HepG2 (cell line): ENCODE measurements around the gene RCCD1. TPM values are rescaled to one million over a fixed set of nuclear protein-coding genes. Genes with fewer than 3 reads are reported as not detected.

Source experiments
- ATAC-seq: fragments of 200-7000 bp; cut with Tn5 transposase; 3 replicates; pipeline ENCODE4 v1.9.1; 2020; ENCODE audit warnings: mild to moderate bottlenecking, moderate library complexity
- BruUV-seq: library from RNA; stranded (reverse); fragments of 400-500 nt; replicated peaks from 2 replicates; lab custom pipeline; 2021; lab: Mats Ljungman, UMichigan
- CTCF ChIA-PET: fragments of 300-600 bp; formaldehyde crosslinking; extraction: SDS; loops from one replicate; lab custom pipeline; 2021; ENCODE audit warnings: low total read pairs, inconsistent platforms, low intra/inter-chr PET ratio; lab: Yijun Ruan, JAX
- POLR2A ChIA-PET: fragments of 350-600 bp; sonication (Branson Sonifier 250); formaldehyde crosslinking; loops from one replicate; lab custom pipeline; 2020; ENCODE audit warnings: antibody characterized with exemption, inconsistent platforms; lab: Yijun Ruan, JAX
- DNase-seq: peaks from one replicate; pipeline ENCODE4 v3.0.0-alpha.2; 2015; ENCODE audit warnings: low spot score
- FAIRE-seq: peaks from 3 replicates; lab custom pipeline; 2011; peaks lifted over from hg19 to GRCh38; lab: Jason Lieb, UNC
- H2AFZ ChIP-seq: one replicate; pipeline ENCODE4 v1.6.1; 2011; ENCODE audit warnings: low read length, inconsistent platforms
- H3K27ac ChIP-seq: fragments of 300-600 bp; 3 replicates; pipeline ENCODE4 v1.8.0; 2011; ENCODE audit warnings: mixed run types, mild to moderate bottlenecking, mixed read lengths, low read length, inconsistent platforms; ENCODE audit not compliant: insufficient read depth; ENCODE audit errors: extremely low read length
- H3K27me3 ChIP-seq, 2 experiments: fragments of 200-600 bp in 1 of 2; 2 replicates in 1 of 2; 3 replicates in 1 of 2; pipeline versions ENCODE4 v1.6.0 to v1.8.0; 2011; ENCODE audit warnings: low read length in 2 of 2, mild to moderate bottlenecking in 2 of 2, moderate library complexity in 2 of 2, inconsistent platforms in 1 of 2; ENCODE audit not compliant: insufficient read depth in 2 of 2, control insufficient read depth in 1 of 2
- H3K36me3 ChIP-seq, 2 experiments: fragments of 200-600 bp in 1 of 2; replicated peaks in 1 of 2; 2 replicates in 1 of 2; 3 replicates in 1 of 2; pipeline versions ENCODE4 v1.5.1 to v1.8.0; 2011; ENCODE audit warnings: low read length in 2 of 2, inconsistent platforms in 1 of 2; ENCODE audit not compliant: insufficient read depth in 2 of 2, control insufficient read depth in 1 of 2
- H3K4me1 ChIP-seq: 2 replicates; pipeline ENCODE4 v1.5.1; 2012; ENCODE audit warnings: low read length, inconsistent platforms; ENCODE audit not compliant: insufficient read depth
- H3K4me2 ChIP-seq: 2 replicates; pipeline ENCODE4 v1.6.0; 2011; ENCODE audit warnings: low read depth, low read length, inconsistent platforms
- H3K4me3 ChIP-seq, 3 experiments: fragments of 200-600 bp in 1 of 3; sonication (generic), shearing (Covaris generic) in 1 of 3; replicated peaks in 1 of 3; 2 replicates each; pipeline ENCODE4 v1.5.1; 2011 to 2016; ENCODE audit warnings: low read length in 3 of 3, inconsistent platforms in 2 of 3, low read depth in 2 of 3, mild to moderate bottlenecking in 2 of 3, control low read depth in 1 of 3, mixed read lengths in 1 of 3; ENCODE audit not compliant: insufficient read depth in 1 of 3
- H3K79me2 ChIP-seq: one replicate; pipeline ENCODE4 v1.6.1; 2011; ENCODE audit warnings: low read length, inconsistent platforms; ENCODE audit not compliant: insufficient read depth
- H3K9ac ChIP-seq: 2 replicates; pipeline ENCODE4 v1.6.0; 2011; ENCODE audit warnings: mild to moderate bottlenecking, low read depth, low read length, inconsistent platforms; ENCODE audit not compliant: insufficient read depth
- H3K9me3 ChIP-seq: 2 replicates; pipeline ENCODE4 v1.5.1; 2012; ENCODE audit warnings: mild to moderate bottlenecking, low read length
- H4K20me1 ChIP-seq: 2 replicates; pipeline ENCODE4 v1.6.0; 2011; ENCODE audit warnings: inconsistent platforms, mild to moderate bottlenecking, low read length, moderate library complexity; ENCODE audit not compliant: insufficient read depth
- AGO2 ChIP-seq: fragments of 200-400 bp; formaldehyde crosslinking; optimal IDR thresholded peaks from 2 replicates; pipeline ENCODE3; 2017; ENCODE audit warnings: mild to moderate bottlenecking, low read depth, low read length, moderate library complexity
- ARID2 ChIP-seq: sonication (generic); formaldehyde crosslinking; IDR thresholded peaks from 2 replicates; pipeline ENCODE4 v1.8.1; 2022; ENCODE audit warnings: mild to moderate bottlenecking, missing genetic modification reagents, borderline replicate concordance
- BRCA1 ChIP-seq: sonication (generic); formaldehyde crosslinking; IDR thresholded peaks from 2 replicates; pipeline ENCODE4 v1.4.0; 2020; ENCODE audit warnings: missing genetic modification reagents
- CCDC6 ChIP-seq: sonication (generic); formaldehyde crosslinking; IDR thresholded peaks from 2 replicates; pipeline ENCODE4 v1.8.1; 2022; ENCODE audit warnings: mild to moderate bottlenecking, missing genetic modification reagents, moderate library complexity
- FLYWCH1 ChIP-seq: sonication (generic); formaldehyde crosslinking; IDR thresholded peaks from 2 replicates; pipeline ENCODE4 v1.8.1; 2023; ENCODE audit warnings: mild to moderate bottlenecking, missing genetic modification reagents
- GLMP ChIP-seq: sonication (generic); formaldehyde crosslinking; IDR thresholded peaks from 2 replicates; pipeline ENCODE4 v1.9.0; 2021; ENCODE audit warnings: missing genetic modification reagents, mild to moderate bottlenecking, borderline replicate concordance
- HDAC2 ChIP-seq: sonication (generic); formaldehyde crosslinking; IDR thresholded peaks from 2 replicates; pipeline ENCODE4 v1.4.0; 2020; ENCODE audit warnings: missing genetic modification reagents
- NFIB ChIP-seq: sonication (generic); formaldehyde crosslinking; IDR thresholded peaks from 2 replicates; pipeline ENCODE4 v1.9.0; 2021; ENCODE audit warnings: missing genetic modification reagents, mild to moderate bottlenecking, borderline replicate concordance
- RBFOX2 ChIP-seq: fragments of 200-400 bp; formaldehyde crosslinking; IDR thresholded peaks from 2 replicates; pipeline ENCODE4 v1.6.1; 2017; ENCODE audit warnings: low read depth, mild to moderate bottlenecking, low read length
- TOE1 ChIP-seq: sonication (generic); formaldehyde crosslinking; IDR thresholded peaks from 2 replicates; pipeline ENCODE4 v1.4.0; 2020; ENCODE audit warnings: mild to moderate bottlenecking, missing genetic modification reagents
- U2AF2 ChIP-seq: fragments of 200-400 bp; formaldehyde crosslinking; IDR thresholded peaks from 2 replicates; pipeline ENCODE4 v1.6.1; 2017; ENCODE audit warnings: low read depth, mild to moderate bottlenecking, low read length
- ZC3H4 ChIP-seq: sonication (generic); formaldehyde crosslinking; IDR thresholded peaks from 2 replicates; pipeline ENCODE4 v1.4.0; 2020; ENCODE audit warnings: missing genetic modification reagents, borderline replicate concordance
- ZNF496 ChIP-seq: sonication (generic); formaldehyde crosslinking; IDR thresholded peaks from 2 replicates; pipeline ENCODE4 v1.8.1; 2023; ENCODE audit warnings: mild to moderate bottlenecking, moderate library complexity, missing genetic modification reagents; ENCODE audit not compliant: insufficient replicate concordance
- ZNF577 ChIP-seq: sonication (generic); formaldehyde crosslinking; IDR thresholded peaks from 2 replicates; pipeline ENCODE4 v1.4.0; 2020; ENCODE audit warnings: mild to moderate bottlenecking, low read depth, missing genetic modification reagents, borderline replicate concordance
- ZNF678 ChIP-seq: sonication (generic); formaldehyde crosslinking; IDR thresholded peaks from 2 replicates; pipeline ENCODE4 v1.4.0; 2020; ENCODE audit warnings: mild to moderate bottlenecking, missing genetic modification reagents
- ZSCAN9 ChIP-seq: IDR thresholded peaks from 2 replicates; pipeline ENCODE4 v1.6.1; 2016; ENCODE audit warnings: borderline replicate concordance
- WGBS: methylation state at CpG from one replicate; pipeline ENCODE4 v1.1.6; 2017; ENCODE audit warnings: low lambda C conversion rate; 5-methylcytosine and 5-hydroxymethylcytosine counted together
- in situ Hi-C: cut with HindIII; loops from 2 replicates; pipeline ENCODE4 v1.10.0; 2017; ENCODE audit warnings: low pct_unique_long_range_greater_than_20kb; ENCODE audit not compliant: extremely low pct_ligation_motif_present
- intact Hi-C: fragments of 100-400 bp; cut with micrococcal nuclease; formaldehyde crosslinking; loops from one replicate; pipeline ENCODE4 v1.10.0; 2022; ENCODE audit not compliant: unreplicated experiment
- polyA plus RNA-seq, 8 experiments: library from polyadenylated mRNA; depleted of rRNA in 3 of 8; stranded (reverse) in 7 of 8; unstranded in 1 of 8; fragments of >200 nt; fragmentation: Illumina TruSeq in 4 of 8; extraction: Trizol in 4 of 8; gene quantifications; 2 replicates each; pipeline versions ENCODE4 v1.2.1 to v1.2.3, GENCODE V29; 2011 to 2016; ENCODE audit warnings: low read depth in 4 of 8, missing spikeins in 1 of 8, mixed read lengths in 1 of 8; ENCODE audit not compliant: insufficient read depth in 1 of 8
- total RNA-seq, 5 experiments: library from RNA; depleted of rRNA; stranded (reverse); fragments of >200 nt; fragmentation: Illumina TruSeq; extraction: Trizol; gene quantifications; 2 replicates each; pipeline ENCODE4 v1.2.3, GENCODE V29; 2016; ENCODE audit warnings: low read depth in 1 of 5
- TF ChIP-seq, protein P1 (sequence below): sonication (generic); formaldehyde crosslinking; IDR thresholded peaks from 2 replicates; pipeline ENCODE4 v1.5.0; 2020; ENCODE audit warnings: missing genetic modification reagents, mild to moderate bottlenecking, borderline replicate concordance
- TF ChIP-seq, protein P2 (sequence below): sonication (generic); formaldehyde crosslinking; conservative IDR thresholded peaks from 2 replicates; pipeline ENCODE4 v1.8.1; 2023; ENCODE audit warnings: missing genetic modification reagents
- TF ChIP-seq, protein P3 (sequence below): sonication (generic); formaldehyde crosslinking; IDR thresholded peaks from 2 replicates; pipeline ENCODE4 v1.4.0; 2020; ENCODE audit warnings: missing genetic modification reagents

RCCD1 gene
- total and polyA plus RNA-seq, 2 of the 13 experiments (the other 11 are each of a cell fraction or from before 2014, with no cell fraction given): 14.1 to 15.1 TPM

GRCh38 chr15:90956274-90957030 is 1.8 kb downstream of the RCCD1 start:
- DNase-seq: no peak
- ChIA-PET CTCF (no interaction called here), POLR2A (no interaction called here)
- no peak overlapping the region for H2AFZ ChIP-seq
- H3K27me3 ChIP-seq: no peaks in the 10 kb centered on the region
- H4K20me1 ChIP-seq: no peaks in the 10 kb centered on the region
- BruUV-seq: no TSS peak
- peaks cover 11% of the 10 kb centered on the region for H3K4me1 ChIP-seq
- H3K4me2 ChIP-seq: peak overlapping the region; percentile 83
- intact Hi-C loops: loop anchor here (5.0 kb wide), 1 partner anchor 76 kb away; no protein-coding TSS in a partner anchor
- in situ Hi-C loops: no loop called here
- WGBS: 96% methylated on average over 25 of the region's 56 CpGs
- H3K27ac ChIP-seq: peak overlapping the region; percentile 97
- ATAC-seq: no peak
- peaks cover 9% of the 10 kb centered on the region for H3K79me2 ChIP-seq
- H3K4me3 ChIP-seq: peak overlapping the region in 2 of 3 experiments; percentile 65 to 77; a peak in 4 of 6 replicates
- FAIRE-seq: no peak
- peak overlapping the region; percentile 97; the same call in 1 of the 2 replicates for H3K9ac ChIP-seq
- no peaks in the 10 kb centered on the region for H3K9me3 ChIP-seq
- peaks cover 19 to 44% of the 10 kb centered on the region in 2 experiments; a peak in 4 of 5 replicates for H3K36me3 ChIP-seq
- TF ChIP-seq ZNF577 (CRISPR knock-in tag): no peak
- TF ChIP-seq RBFOX2: 0 out of 2 replicates have a peak, but pooled peaks have one; percentile 17
- no peak for TF ChIP-seq ZNF496 (CRISPR knock-in tag)
- TF ChIP-seq, protein P1, sequence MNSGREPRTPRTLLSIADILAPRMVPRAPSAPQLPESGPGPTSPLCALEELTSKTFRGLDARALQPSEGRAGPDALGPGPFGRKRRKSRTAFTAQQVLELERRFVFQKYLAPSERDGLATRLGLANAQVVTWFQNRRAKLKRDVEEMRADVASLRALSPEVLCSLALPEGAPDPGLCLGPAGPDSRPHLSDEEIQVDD (CRISPR knock-in tag): no peak
- TF ChIP-seq BRCA1 (CRISPR knock-in tag): no peak
- 0 out of 2 replicates have a peak, but pooled peaks have one; percentile 27 for TF ChIP-seq ZC3H4 (CRISPR knock-in tag)
- no peak for TF ChIP-seq ZNF678
- TF ChIP-seq, protein P2, sequence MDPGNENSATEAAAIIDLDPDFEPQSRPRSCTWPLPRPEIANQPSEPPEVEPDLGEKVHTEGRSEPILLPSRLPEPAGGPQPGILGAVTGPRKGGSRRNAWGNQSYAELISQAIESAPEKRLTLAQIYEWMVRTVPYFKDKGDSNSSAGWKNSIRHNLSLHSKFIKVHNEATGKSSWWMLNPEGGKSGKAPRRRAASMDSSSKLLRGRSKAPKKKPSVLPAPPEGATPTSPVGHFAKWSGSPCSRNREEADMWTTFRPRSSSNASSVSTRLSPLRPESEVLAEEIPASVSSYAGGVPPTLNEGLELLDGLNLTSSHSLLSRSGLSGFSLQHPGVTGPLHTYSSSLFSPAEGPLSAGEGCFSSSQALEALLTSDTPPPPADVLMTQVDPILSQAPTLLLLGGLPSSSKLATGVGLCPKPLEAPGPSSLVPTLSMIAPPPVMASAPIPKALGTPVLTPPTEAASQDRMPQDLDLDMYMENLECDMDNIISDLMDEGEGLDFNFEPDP (CRISPR knock-in tag): no peak
- peak; percentile 35 for TF ChIP-seq AGO2
- TF ChIP-seq TOE1 (CRISPR knock-in tag): no peak
- TF ChIP-seq, protein P3, sequence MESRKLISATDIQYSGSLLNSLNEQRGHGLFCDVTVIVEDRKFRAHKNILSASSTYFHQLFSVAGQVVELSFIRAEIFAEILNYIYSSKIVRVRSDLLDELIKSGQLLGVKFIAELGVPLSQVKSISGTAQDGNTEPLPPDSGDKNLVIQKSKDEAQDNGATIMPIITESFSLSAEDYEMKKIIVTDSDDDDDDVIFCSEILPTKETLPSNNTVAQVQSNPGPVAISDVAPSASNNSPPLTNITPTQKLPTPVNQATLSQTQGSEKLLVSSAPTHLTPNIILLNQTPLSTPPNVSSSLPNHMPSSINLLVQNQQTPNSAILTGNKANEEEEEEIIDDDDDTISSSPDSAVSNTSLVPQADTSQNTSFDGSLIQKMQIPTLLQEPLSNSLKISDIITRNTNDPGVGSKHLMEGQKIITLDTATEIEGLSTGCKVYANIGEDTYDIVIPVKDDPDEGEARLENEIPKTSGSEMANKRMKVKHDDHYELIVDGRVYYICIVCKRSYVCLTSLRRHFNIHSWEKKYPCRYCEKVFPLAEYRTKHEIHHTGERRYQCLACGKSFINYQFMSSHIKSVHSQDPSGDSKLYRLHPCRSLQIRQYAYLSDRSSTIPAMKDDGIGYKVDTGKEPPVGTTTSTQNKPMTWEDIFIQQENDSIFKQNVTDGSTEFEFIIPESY (CRISPR knock-in tag): peak; percentile 87
- TF ChIP-seq FLYWCH1 (CRISPR knock-in tag): no peak
- TF ChIP-seq HDAC2 (CRISPR knock-in tag): no peak
- TF ChIP-seq CCDC6 (CRISPR knock-in tag): no peak
- no peak for TF ChIP-seq ARID2 (CRISPR knock-in tag)
- TF ChIP-seq ZSCAN9 (CRISPR knock-in tag): no peak
- no peak for TF ChIP-seq NFIB (CRISPR knock-in tag)
- TF ChIP-seq GLMP (CRISPR knock-in tag): no peak
- TF ChIP-seq U2AF2: no peak
